ENCODE results near the gene SAXO2.
A peak's percentile ranks its signal among the peaks of the same experiment; 100 is the strongest.
"Not testable (repeated sequence)": the region's sequence is repeated elsewhere in the genome, so short reads cannot be mapped to it uniquely, and the experiment has no call there.

Gene SAXO2

DNA sequence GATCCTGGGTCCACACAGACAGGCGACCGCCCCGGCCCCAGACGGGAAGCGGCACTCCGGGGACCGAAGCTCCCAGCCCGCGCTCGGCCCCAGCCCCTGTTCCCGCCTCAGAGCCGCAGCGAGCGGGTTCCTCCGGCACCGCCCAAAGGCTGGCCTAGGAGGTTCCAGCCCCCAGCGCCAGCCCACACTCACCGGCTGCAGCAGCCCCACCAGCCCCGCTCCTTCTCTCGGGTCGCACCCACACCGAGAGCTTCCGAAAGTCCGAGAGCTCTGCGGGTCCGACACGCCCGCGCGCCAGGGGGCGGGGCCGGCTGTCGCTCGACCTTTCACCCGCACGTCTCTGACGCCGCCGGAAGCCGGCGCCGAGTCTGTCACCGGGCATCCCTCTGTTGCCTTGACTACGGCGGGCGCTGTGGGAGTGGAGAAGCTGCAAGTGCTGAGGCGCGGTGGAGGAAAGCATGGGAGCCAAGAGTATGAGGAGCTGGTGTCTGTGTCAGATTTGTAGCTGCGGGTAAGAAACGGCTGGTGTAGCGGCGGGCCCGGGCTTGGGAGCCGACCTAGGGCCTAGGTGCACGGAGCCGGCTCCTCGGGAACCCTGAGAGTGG lies at the start of gene SAXO2, which contains the start of gene EFL1:
TSS of gene SAXO2 (plus strand) at position 397 of the 605 bp plus-strand sequence. CDS start at position 459, 62 bp downstream.
TSS of gene EFL1 (minus strand) at position 313 of the 605 bp plus-strand sequence. CDS start 956 bp downstream, outside the sequence.
- peak; percentile 80 to 88 (median 83) for DNase-seq (ENCODE audit: low read depth in 3 of 3)

DNA sequence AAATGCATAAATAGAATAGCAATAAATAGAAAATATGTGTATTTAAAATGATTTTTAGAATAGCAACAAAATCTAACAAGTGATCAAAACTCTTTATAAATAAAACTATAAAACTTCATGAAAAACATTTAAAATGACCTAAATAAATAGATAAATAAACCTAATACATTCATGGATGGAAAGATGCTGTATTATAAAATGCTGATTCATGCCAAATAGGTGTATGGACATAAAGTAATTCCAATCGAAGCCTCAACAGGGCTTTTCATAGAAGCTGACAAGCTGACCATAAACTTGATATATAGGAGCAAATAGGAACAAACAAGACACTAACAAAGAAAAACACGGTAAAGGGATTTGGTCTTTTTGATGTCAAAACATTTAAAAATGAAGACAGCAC lies 46.5 kb upstream of the SAXO2 start:
- DNase-seq (ENCODE audit: low read depth in 3 of 3) = not testable (repeated sequence)

GRCh38 chr15:82221535-82221934 lies 41.1 kb upstream of the SAXO2 start:
- not testable (repeated sequence) for DNase-seq (ENCODE audit: low read depth in 3 of 3)

DNA sequence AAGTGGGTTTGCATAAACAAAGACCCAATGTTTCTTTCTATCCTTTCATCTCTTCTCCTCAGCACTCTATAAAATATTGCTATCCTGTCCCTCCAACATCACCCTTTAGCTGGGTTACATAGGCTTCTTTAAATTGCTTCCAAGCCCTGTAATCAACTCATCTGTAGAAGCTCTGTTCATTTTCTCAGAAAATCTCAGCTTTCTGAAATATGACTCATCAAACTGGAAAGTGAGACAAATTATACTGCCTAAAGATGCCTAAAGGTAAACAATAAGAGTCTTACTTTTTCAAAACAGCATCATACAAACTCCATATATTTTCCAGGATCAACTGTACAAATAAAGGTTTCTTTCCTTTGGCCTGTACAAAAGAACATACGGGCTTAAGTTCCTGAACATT lies 33.9 kb upstream of the SAXO2 start:
- no peak for DNase-seq (ENCODE audit: low read depth in 3 of 3)

DNA sequence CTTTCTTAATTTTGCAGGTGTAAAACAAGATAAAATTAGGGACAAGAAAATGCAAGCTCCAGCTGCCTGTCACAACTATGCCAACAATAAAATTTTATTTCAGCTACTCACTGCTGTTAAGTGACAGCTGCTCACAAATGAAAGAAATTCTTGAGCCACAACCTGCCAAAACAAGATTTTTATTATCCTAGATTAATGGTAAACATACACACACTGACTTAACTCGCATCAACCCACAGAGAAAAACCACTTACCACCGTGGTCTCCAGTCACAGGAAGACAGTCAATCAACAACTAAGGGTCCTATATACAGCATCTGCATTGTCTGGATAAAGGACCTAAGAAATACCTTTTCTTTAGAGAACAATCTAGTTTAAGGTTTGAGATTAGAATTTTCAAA lies 31.4 kb upstream of the SAXO2 start:
- DNase-seq (ENCODE audit: low read depth in 3 of 3) = no peak

- no peak for DNase-seq (ENCODE audit: low read depth in 3 of 3)
Measured at GRCh38 chr15:82231842-82232241, 30.8 kb upstream of the SAXO2 start.

GRCh38 chr15:82237944-82238534 lies 24.6 kb upstream of the SAXO2 start:
- DNase-seq (ENCODE audit: low read depth in 3 of 3) = not testable (repeated sequence)

DNA sequence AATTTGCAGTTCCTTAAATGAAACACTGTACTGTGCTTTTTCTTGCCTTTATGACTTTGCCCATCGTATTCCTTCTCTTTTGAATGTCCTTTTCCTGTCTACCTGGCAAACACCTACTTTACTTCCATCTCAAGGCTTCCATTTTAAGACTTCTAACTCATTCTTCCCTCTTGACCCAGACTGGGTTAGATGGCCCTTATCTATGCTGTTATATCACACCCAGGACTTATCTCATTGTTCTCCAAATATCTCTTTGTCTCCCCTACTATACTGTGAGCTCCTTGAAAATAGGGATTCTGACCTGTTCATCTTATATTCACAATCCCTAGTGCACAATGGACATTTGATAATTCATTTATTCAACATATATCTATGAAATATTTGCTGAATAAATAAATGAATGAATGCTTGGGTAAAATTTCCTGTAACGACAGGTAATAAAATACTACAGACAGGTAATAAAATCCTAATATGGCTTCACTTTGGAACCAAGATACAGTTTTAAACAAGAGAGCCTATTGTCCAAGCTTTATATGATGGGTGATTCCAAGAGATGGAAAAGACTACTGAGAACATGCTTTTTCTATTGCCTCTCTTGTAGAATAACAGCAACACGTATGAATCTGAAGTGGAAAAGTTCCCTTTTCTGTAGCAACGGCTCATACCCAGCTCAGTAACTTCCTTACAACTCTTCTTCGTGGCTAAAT lies 22.8 kb upstream of the SAXO2 start:
- no peak for DNase-seq (ENCODE audit: low read depth in 3 of 3)

- DNase-seq (ENCODE audit: low read depth in 3 of 3) = not testable (repeated sequence)
Measured at GRCh38 chr15:82241836-82242499, 20.6 kb upstream of the SAXO2 start.

DNA sequence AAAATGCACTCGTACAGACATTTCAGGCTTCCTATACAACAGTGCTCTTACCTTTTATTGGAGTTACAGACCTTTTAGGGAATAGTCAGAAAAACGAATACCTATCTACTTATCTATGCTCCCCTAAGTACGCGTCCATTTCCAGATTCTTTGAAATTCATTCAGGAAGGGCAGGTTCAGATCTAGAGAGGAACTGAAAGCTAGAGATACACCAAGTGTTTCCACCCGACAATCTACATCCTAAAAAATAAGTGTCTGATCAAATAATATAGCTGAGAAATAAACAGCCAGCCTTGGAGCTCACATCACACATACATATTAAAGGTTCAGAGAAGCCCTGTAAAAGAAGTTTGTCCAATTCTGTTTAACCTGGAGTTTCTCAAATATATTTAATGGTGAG lies 19.0 kb upstream of the SAXO2 start:
- not testable (repeated sequence) for DNase-seq (ENCODE audit: low read depth in 3 of 3)

- DNase-seq (ENCODE audit: low read depth in 3 of 3) = not testable (repeated sequence)
Measured at GRCh38 chr15:82245956-82246355, 16.7 kb upstream of the SAXO2 start.

DNA sequence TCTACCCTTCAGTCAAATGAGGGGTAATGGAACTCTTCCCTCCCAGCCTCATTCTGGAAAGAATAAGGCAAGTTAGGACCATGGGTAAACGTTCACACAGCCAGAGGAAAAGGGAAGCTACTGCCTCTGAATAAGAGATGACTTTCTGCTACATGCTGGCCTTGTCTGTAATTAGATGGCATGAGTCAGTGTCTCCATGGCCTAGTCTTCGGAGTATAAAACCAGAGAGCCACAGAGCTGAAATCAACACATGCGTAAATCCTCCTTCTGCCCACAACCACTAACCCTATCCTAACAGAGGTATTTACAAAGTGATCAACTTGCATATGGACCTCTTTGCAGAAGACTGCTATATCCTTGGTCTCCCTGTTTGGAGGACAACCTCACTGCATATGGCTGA lies 14.4 kb upstream of the SAXO2 start:
- DNase-seq (ENCODE audit: low read depth in 3 of 3) = not testable (repeated sequence)

- peak in 1 of 3 experiments; percentile 2 for DNase-seq (ENCODE audit: low read depth in 3 of 3)
Measured at GRCh38 chr15:82261566-82262421, 824 bp upstream of the SAXO2 start.

DNA sequence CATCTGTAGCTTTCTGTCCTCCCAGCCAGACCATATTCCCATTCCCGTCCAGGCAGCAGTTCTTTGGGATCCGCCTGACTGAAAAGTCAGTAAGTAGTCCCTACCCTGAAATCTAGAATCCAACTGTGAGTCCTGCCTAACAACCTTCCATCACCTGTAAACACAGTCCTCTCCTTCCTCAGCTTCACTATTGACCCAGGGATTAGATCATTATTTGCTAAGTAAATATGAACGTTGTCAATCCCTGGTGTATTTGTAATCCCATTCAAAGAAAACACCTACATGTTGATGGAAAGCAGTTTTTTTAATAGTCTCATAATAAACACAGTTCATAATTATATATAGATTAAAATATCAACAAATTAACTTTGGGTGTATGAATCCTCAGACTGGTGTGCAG lies 732 bp downstream of the SAXO2 start:
- DNase-seq (ENCODE audit: low read depth in 3 of 3) = no peak

GRCh38 chr15:82267137-82267536 lies 4.5 kb downstream of the SAXO2 start:
- DNase-seq (ENCODE audit: low read depth in 3 of 3) = not testable (repeated sequence)

DNA sequence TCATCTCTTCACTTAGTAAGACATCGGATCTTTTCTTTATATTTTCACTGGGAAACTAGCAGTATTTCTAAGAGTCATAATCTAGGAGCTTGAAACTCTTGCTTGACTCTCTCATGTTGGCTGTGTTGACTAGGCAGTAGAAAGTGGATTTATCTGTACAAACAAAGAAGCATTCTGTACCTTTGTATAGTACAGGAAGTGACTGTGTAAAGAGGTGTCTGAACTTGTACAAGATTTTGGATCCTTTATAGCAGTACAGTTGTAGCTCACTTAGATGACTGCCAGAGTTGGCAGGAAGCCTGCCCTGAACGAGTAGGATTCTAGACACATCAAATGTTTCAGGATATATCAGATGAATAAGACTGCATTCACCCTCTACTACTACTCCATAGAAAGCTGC lies 5.8 kb downstream of the SAXO2 start:
- DNase-seq (ENCODE audit: low read depth in 3 of 3) = not testable (repeated sequence)

DNA sequence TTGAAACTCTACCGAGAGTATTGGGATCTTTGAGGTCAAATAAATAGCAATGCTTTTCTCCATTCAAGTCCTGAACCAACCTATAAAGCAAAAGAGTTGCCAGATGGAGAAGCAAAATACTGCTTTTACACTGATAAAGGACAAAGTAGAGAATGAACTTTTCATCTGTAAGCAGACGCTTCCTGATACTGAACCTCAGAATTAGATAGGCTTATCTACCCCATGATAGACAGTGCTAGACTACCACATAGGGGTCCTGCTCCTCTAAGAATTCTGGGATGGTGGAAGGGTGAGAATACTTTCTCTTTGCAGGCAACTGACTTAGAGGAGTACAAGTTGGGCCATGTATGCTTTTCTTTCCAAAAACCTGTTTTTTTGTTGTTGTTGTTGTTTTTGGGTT lies 9.5 kb downstream of the SAXO2 start:
- DNase-seq (ENCODE audit: low read depth in 3 of 3) = no peak

GRCh38 chr15:82275410-82275809 lies 12.8 kb downstream of the SAXO2 start:
- no peak for DNase-seq (ENCODE audit: low read depth in 3 of 3)

GRCh38 chr15:82281276-82281675 lies 18.7 kb downstream of the SAXO2 start:
- DNase-seq (ENCODE audit: low read depth in 3 of 3) = not testable (repeated sequence)

GRCh38 chr15:82282386-82282785 lies 19.8 kb downstream of the SAXO2 start:
- not testable (repeated sequence) for DNase-seq (ENCODE audit: low read depth in 3 of 3)

DNA sequence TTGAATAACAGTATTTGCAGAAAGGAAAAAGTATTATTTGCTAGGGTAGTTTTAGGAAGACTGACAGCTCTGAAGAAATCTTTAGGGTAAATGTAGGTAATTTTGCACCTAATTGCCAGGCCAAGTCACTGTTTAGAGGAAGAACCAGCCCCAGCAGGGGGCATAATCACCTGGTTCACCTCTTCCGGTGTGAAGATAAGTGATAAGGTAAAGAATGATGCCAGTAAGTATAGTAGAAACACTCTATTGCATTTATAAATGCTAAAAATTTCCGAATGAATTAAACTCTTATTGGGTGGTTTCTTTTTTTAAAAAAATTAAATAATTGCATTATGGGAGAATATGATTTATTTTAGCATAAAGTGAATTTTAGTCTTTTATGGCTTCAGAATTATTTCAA lies 21.8 kb downstream of the SAXO2 start:
- not testable (repeated sequence) for DNase-seq (ENCODE audit: low read depth in 3 of 3)

Measured in stimulated activated CD4-positive, alpha-beta T cell treated with anti-CD3 and anti-CD28 coated beads, TNF-alpha, amount 100 ng/mL, for 4 hours (primary cell).